Activated CD4-positive, alpha-beta T cell treated with anti-CD3 and anti-CD28 coated beads for 1 hour (primary cell): ENCODE data around the gene ATP13A4.

Experiments used
- DNase-seq: peaks from one replicate; pipeline ENCODE4 v3.0.0-alpha.2; 2020

Gene ATP13A4

GRCh38 chr3:193496658-193497057 lies 58.0 kb downstream of the ATP13A4 start:
- no peak for DNase-seq

GRCh38 chr3:193491026-193491425 lies 63.7 kb downstream of the ATP13A4 start:
- DNase-seq: no peak

DNA sequence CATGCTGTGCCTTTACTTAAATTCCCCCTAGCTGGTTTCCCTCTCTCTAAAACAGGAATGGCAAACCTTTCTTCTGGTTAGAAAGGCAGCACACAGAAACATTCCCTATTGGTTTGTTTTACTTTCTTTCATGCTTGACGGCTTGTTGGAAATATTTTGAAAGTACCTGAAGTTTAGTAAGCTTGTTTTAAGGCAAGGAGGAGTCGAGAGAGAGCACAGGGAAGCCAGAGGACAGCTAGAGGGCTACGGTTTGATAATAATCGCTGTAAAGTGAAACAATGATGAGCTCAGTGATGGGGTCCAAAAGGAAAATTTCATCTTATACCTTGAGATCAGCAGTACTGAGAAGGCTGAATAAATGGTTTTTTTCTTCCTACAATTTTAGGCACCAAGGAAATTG lies 64.1 kb downstream of the ATP13A4 start:
- DNase-seq: no peak

DNA sequence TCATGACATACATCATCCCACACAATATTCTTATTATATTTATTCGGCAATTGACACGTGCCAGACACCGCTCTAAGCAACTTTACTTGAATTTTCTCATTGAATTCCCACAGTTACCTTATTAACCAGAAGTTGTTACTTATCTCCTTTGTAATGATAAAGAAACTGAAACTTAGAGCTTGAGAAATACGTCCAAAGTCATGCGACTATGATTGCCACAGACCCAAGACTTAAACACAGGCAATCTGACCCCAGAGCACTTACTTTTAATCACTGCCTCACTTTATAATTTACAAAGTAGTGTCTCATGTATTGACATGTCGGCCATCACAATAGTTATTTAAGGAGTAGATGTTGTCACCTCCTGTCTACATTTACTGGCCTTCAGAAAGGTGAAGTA lies 64.7 kb downstream of the ATP13A4 start:
- DNase-seq: no peak

DNA sequence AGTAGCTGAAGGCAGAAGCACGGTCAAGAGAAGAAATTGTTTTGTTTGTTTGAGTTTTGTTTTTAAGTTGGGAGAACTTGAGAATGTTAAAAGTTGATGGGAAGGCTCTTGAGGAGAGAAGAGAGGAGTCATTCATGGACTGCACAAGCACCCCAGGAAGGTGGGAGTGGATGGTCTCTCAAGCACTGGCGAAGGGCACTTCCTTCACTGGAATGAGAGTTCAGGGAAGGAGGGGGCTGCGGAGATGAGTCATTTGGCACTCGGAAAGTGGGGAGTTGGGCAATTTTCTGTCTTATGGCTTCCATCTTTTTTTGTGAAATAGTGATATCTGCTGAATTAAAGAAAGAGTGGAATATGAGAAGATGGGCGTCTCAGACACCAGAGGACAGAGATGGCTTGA lies 66.0 kb downstream of the ATP13A4 start:
- DNase-seq: no peak

DNA sequence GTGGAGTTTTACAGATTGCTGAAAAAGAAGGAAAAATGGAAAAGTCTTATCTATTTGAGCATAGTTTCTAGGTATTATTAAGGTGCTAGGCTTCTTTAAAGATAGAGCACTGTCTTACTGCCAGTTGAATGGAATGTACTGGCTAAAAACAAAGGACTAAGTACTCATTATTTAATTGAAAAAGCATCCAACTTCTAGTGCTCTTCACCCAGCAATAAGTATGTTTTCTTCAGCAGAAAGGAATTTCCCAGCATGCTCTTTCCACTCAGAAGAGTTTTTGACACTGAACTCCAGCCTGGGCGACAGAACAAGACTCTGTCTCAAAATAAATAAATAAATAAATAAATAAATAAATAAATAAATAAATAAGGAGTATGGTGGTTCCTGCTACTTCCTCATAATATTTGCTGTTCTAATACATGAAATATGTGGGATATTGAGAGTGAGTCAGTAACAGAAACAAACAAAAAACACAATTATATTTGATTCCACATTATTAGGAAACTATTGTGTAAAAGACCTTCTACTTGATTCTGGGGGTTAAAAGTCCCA lies 70.6 kb downstream of the ATP13A4 start:
- DNase-seq: no peak

DNA sequence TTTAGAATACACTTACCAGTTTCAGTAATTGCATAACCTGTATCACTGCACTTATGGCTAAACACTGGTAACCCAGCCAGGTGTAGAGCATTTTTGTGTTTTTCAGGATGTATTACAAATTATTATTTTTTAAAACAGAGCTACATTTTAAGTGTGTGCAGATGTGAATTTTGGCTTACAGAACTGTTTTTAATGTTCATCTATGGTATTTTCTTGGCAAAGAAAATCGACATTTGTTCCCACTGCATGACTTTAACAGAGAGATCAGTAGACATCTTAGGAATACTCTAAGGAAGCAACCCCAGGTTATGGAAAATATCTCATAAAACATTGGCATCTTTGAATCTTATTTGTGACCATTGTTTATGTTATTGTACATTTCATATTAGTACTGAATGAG lies 73.3 kb downstream of the ATP13A4 start:
- DNase-seq: no peak

GRCh38 chr3:193474446-193474845 lies 80.2 kb downstream of the ATP13A4 start:
- DNase-seq: no peak

- DNase-seq: no peak
Observed at GRCh38 chr3:193470710-193471109, 84.0 kb downstream of the ATP13A4 start.

GRCh38 chr3:193465992-193466608 lies 88.6 kb downstream of the ATP13A4 start:
- DNase-seq: no peak

DNA sequence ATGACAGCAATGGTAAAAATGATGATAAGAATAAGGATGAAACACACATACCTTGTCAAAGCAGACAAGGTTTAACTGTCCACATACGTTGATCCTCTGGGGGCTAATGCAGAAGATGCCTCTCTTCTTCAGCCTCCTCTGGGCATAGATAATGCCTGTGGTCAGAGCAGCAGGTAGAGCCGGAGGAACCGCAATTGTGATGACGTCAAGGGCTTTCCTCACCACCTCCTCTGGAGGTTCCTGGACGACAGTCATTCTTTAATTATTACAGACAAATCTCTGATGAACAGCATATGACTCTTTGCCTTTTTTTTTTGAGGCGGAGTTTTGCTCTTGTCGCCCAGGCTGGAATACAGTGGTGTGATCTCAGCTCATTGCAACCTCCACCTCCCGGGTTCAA lies 89.8 kb downstream of the ATP13A4 start:
- no peak for DNase-seq

DNA sequence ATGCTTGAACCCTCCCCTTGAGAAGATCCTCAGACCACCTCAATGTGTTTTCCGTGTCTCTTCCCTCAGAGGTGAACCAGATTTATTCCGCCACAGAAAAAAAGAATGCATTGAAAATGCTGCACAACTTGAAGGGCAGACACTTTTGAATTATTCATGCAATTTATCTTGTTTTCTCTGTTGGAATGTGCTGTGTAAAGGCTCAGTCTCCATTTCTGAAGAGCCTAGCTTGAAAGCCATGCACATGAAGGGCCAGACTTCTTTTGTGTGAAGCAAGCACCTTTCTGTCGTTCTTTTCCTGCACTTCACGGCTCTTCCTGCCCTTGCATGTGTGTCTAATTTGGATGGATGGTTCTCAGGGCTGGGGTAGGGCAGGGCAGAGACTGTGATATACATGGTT lies 97.2 kb downstream of the ATP13A4 start:
- DNase-seq: no peak

- DNase-seq: no peak
Observed at GRCh38 chr3:193452338-193452737, 102.4 kb downstream of the ATP13A4 start.

DNA sequence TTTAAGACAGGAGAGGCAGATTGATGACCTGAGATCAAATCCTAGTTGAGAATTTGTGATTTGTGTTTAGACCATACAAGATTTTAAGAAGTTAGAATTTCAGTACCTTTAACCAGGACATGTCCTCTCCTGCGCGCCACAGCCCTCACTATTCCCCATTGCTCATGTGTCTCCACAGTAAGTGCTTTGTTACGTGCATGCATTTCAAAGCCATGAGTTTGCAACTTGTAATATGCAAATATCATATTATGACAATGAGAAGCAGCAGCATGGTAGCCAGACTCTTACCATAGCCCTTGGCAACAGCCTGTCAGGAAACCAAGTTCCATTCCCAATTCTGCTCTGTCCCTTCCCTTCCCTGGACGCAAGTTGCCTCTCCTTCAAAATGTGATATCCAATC lies 102.8 kb downstream of the ATP13A4 start:
- no peak for DNase-seq

GRCh38 chr3:193446965-193447602 lies 107.6 kb downstream of the ATP13A4 start:
- no peak for DNase-seq

DNA sequence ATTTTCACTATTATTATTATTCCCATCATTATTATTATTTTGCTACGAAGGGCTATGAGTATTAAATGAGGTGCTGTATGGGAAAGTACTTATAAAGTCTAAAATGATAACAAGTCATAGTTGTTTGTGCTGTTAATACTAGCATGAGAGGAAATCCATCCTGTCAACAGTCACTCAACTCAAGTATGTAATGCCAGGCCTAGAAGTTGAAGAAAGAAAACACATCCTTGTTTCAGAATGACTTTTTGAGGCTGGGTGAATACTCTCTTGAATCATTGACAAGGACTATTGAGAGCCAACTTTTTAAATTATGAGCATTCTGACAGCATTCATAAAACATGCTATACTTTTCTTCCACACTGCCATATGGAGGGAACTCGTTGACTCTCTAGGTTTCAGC lies 115.3 kb downstream of the ATP13A4 start:
- no peak for DNase-seq

- DNase-seq: no peak
Observed at GRCh38 chr3:193418576-193419373, 135.9 kb downstream of the ATP13A4 start.

DNA sequence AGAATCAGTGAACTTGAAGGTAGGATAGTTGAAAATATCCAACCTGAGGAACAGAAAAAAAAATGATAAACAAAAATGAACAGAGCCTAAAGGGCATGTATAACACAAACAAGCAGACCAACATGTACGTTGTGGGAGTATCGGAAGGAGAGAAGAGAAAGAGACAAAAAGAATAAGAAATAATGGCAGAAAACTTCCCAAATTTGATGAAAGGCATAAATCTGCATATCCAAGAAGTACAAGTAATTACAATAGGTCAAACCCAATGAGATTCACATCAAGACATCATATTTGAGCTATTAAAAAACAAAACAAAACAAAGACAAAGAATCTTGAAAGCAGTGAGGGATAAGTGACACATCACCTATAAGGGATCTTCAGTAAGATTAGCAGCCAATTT lies 138.1 kb downstream of the ATP13A4 start:
- no peak for DNase-seq

DNA sequence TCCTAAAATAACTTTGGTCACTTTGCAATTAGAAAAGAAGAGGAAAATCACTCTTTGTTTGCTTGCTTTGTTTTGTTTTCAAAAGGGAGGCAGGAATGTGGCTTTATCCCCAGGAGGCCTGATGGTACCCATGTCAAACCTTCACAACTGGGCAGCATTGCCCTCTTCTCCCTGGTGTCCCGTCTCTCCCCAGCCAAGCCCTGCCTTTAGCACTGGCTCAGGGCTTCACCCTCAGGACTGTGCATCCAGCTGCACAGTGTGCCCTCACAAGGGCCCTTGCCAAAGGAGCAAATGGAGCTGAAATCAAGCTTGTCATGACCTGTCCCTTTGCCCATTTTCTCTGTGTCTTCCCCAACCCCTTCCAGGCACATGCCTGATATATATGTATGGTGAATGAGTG lies 147.0 kb downstream of the ATP13A4 start:
- no peak for DNase-seq

DNA sequence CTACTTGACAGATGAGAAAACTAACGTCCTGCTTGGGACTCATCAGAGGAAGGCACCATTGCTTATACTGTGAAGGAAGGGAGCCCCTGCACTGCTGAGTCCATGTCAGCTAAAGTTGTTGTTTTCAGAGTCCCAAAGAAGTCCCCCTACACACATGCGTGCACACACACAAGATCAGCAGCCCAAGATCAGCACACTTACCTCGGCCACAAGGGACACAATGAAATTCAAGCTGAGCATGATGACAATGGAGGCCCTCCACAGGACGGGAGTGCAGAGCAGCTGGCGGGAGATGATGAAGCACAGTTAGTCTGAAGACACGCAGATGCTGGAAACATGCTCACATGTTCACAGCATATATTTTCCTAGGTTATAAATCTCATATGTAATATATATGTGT lies 147.6 kb downstream of the ATP13A4 start:
- DNase-seq: no peak

- DNase-seq: no peak
Observed at GRCh38 chr3:193403307-193403706, 151.4 kb downstream of the ATP13A4 start.

DNA sequence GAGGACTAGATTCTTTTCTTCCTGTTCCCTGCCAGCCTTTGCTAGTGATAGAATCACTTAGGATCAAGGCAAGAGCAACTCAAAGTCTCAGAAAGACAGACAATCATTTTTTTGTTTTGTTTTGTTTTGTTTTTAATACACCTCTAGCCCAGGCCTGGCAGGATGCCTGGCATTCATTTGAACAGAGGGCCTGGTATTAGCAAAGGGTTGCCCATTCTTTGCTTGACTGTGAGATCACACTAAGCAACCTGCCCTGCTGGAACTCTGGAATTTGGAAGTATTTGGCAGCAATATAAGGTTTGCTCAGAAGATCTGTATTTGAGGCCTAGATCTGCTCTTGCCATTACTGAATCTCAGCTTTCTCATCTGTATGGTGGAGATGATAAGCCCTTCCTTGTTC lies 154.4 kb downstream of the ATP13A4 start:
- DNase-seq: no peak

GRCh38 chr3:193396451-193397244 lies 158.0 kb downstream of the ATP13A4 start:
- DNase-seq: no peak
